Activated T-helper 1 cell treated with Interleukin-2 at 50 U/mL for 16 hours (primary cell): ENCODE data around the gene RFT1.
"Not testable (repeated sequence)": the region's sequence is repeated elsewhere in the genome, so short reads cannot be mapped to it uniquely, and the experiment has no call there.

Source experiments
- DNase-seq: peaks from one replicate; pipeline ENCODE4 v3.0.0-alpha.2; 2020; ENCODE audit warnings: low read depth

Gene RFT1

GRCh38 chr3:53071882-53072431 is 58.3 kb downstream of the RFT1 start:
- no peak for DNase-seq

- no peak for DNase-seq
Observed at GRCh38 chr3:53069422-53070068, 60.7 kb downstream of the RFT1 start.

DNA sequence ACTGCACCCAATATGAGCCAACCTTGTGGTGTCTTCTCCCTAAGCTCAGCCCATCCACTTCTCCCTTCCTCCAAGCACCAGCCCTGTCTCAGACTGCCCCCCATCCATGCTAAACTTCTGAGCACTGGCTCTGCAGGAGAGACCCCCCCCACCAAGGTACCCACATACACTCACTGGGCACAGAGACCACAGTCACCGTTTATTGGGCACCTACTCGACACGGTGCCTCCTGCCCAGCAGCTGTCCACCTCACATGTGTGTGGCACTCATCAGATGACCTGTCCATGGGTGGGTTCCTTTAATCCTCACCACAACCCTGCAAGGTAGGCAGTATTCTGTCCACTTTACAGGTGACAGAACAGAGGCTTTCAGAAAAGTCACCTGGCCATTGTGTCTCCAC is 62.1 kb downstream of the RFT1 start:
- no peak for DNase-seq

DNA sequence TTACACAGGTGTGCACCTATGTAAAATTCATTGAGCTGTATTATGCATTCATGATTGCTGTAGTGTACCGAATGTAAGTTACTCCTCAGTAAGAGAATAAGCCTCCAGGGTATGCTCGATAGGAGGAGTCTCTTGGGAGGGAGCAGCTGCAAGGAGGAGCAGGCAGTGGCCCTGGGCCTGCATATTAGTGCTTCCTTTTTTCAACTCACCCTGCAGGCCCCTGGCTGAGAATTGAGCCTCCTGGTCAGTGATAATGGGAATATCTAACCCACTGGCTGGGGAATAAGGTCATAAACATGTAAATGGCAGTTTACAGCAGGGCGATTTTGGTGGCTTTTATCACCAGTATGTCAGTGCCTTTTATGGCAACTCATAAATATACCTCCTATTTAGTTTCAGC is 62.7 kb downstream of the RFT1 start:
- no peak for DNase-seq

GRCh38 chr3:53065841-53066480 is 64.3 kb downstream of the RFT1 start:
- DNase-seq = no peak

DNA sequence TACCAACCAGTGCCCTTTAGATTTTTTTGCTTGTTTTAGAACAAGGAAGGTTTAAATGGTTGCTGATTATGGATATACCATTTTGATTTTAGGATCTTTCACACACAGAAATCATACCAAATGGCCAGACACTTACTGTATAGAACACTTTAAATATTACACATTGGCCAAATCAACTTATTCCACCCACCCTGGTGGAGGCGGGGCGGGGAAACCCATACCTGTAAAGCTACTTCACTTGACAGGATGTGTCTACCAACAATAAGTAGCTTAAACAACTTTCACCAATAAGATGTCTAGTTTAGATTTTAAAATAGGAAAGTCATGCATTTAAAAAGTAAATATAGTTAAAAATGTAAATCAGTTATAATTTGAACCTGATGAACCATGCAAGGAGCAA is 67.3 kb downstream of the RFT1 start:
- no peak for DNase-seq

GRCh38 chr3:53056442-53056841 is 73.8 kb downstream of the RFT1 start:
- no peak for DNase-seq

GRCh38 chr3:53054233-53054632 is 76.0 kb downstream of the RFT1 start:
- not testable (repeated sequence) for DNase-seq

GRCh38 chr3:53051929-53052328 is 78.3 kb downstream of the RFT1 start:
- no peak for DNase-seq

- no peak for DNase-seq
Observed at GRCh38 chr3:53049987-53050386, 80.2 kb downstream of the RFT1 start.

DNA sequence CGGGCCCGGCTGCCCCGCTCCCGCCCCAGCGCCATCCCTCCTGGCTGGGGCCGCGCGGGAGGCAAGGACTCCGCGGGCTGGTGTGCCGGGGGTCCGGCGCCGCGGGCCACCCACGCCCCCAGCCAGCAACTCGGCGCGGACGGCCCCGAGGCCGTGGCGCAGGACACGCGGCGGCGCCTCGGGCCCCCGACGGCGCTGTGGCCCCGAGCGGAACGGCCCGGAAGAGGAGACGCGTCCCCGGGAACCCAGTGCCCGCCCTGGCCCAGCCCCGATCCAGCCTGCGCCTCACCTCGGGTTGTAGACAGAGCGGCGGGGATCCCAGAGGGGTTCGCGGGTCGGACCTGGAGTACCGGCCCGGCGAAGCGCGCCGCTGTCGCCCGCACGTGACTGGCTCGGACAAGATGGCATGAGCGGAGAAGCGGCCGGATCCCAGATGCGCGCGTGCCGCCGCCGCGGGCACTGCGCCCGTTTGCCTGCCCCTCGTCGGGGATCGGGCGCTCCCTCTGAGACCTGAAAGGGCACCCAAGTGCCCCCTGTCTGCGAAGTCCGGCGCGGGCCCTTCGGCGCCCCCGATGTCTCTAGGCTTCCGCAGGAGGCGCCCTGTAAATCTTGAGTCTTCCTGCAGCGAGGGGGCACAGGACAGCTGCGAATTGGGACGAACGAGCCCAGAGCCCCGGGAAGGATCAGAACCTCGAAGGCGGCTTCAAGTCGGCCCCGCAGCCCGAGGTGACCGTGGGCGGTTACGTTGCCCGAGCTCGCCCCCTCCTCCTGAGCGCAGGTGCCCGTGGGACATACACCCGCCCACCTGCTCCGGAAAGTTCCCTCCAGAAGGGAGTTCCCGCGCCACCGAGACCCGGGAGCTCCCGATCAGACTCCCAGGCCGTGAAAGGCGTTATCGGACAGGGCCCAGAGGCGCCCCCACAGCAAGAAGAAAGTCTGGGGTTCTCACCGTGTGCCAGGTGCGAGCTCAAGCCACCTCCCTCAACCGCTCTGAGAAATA is 83.8 kb downstream of the RFT1 start:
- DNase-seq = peak; percentile 57

GRCh38 chr3:53045518-53046170 is 84.6 kb downstream of the RFT1 start, which contains the start of gene SFMBT1:
SFMBT1 (minus strand) TSS chr3:53046073; CDS start chr3:52969128, 76,945 bp downstream.
- peak; percentile 67 for DNase-seq

DNA sequence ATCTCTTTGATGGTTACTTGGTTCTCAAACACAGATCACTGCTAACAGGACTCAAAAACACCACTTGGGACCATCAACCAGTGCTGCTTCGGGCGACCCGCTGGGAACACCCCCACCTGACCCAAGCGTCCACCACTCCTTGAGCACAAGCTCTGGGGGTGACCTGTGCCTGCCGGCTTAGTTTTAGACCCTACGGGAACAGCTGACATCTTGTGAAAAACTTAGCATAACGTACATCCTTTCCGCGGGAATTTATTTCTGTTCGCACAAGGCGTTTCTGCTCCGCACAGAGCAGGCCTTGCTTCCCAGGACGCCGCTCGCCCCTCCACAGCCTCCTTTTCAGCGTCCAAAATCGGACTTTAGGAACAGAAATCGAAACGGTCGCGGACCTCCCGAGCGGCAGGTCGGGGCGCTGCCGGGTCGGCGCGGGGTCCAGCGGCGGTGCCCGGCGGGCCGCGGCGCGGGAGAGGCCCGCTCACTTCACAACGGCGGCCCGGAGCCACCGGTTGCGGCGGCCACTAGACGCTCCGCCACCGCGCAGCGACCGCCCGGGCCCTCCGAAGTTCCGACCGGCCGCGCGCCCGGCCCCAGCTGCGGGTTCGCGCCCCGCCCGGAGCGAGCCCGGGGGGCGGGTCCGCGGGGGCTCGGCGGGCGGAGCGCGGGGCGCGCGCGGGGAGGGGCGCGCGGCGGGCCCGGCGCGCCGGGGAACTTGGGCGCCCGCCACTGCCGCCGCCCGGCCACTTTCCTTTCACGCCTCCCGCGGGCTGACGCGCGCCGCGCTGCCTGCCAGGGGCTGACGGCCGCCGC is 85.3 kb downstream of the RFT1 start:
- peak; percentile 63 for DNase-seq

GRCh38 chr3:53044371-53044710 is 85.9 kb downstream of the RFT1 start:
- no peak for DNase-seq

GRCh38 chr3:53043738-53044137 is 86.5 kb downstream of the RFT1 start:
- no peak for DNase-seq

GRCh38 chr3:53042651-53043050 is 87.6 kb downstream of the RFT1 start:
- DNase-seq = no peak

DNA sequence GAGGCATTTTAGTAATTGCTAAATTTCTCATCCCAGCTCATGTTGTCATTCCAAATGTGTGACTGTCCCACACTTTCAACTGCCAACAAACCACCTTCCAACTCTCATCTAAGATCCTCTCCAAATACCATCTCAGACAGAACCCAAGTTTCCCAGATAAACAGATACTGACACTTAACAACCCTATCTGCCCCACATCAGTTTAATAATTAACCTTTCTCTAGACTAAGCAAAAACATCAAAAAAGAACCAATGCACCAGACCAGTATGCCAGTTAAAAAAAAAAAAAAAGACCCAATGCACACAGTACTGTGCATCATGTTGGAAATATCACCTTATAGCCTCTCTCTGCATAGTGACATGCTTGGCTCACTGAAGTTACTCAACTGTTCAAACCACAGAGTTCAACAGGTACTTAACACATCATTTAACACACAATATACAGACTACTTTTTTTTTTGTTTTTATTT is 89.8 kb downstream of the RFT1 start:
- no peak for DNase-seq

- no peak for DNase-seq
Observed at GRCh38 chr3:53039376-53039752, 90.9 kb downstream of the RFT1 start.

DNA sequence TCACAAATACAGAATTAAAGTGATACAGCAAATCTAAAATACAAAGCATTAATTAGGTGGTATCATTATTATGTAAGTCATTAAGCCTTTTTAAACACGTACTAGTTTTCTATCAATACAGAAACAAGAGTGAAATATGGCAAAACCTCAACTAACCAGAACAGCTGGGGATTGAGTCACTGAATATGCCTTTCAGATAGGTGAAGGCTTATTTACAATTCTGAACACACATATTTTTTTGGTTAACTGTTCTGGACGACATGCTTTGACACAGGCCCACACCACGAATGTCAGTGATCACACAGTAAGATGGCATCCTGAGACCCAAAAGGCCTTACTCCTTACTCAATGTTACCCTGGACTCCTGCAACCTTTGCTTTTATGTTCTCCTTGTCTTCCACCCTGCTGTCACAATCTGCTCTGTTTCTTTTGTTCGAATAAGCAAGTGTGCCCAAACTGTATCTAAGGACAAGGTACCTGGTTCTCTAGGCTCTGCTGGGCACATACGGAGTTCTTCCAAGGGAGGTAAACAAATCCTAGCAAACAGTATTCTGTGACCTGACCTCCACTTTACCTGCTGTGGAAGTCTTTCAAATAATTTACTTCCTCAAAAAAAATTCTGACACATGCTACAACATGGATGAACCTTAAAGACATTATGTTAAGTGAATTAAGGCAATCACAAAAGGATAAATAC is 91.4 kb downstream of the RFT1 start:
- no peak for DNase-seq
